IMR-90 (cell line): ENCODE results near the gene MALRD1.

Experiments used
- BHLHE40 ChIP-seq: fragments of 150-350 bp; IDR thresholded peaks from 2 replicates; pipeline ENCODE4 v1.6.1; 2016; ENCODE audit warnings: mild to moderate bottlenecking, low read depth, low read length
- FOS ChIP-seq: fragments of 150-350 bp; IDR thresholded peaks from 2 replicates; pipeline ENCODE4 v1.6.1; 2016; ENCODE audit warnings: low read depth, low read length
- MAFK ChIP-seq: IDR thresholded peaks from 2 replicates; pipeline ENCODE4 v1.6.1; 2012; ENCODE audit warnings: low read depth, low read length, improper control_type of control experiment
- MXI1 ChIP-seq: IDR thresholded peaks from 2 replicates; pipeline ENCODE4 v1.6.1; 2012; ENCODE audit warnings: low read depth, mild to moderate bottlenecking, low read length, moderate library complexity, borderline replicate concordance
- NFE2L2 ChIP-seq: fragments of 150-350 bp; IDR thresholded peaks from 2 replicates; pipeline ENCODE4 v1.6.1; 2016; ENCODE audit warnings: low read depth, mild to moderate bottlenecking, low read length
- POLR2A ChIP-seq: IDR thresholded peaks from 2 replicates; pipeline ENCODE4 v1.6.1; 2012; ENCODE audit warnings: mild to moderate bottlenecking, low read depth, low read length
- RAD21 ChIP-seq: IDR thresholded peaks from 2 replicates; pipeline ENCODE4 v1.6.1; 2012; ENCODE audit warnings: low read length, improper control_type of control experiment
- RFX5 ChIP-seq: IDR thresholded peaks from 2 replicates; pipeline ENCODE4 v1.8.0; 2012; ENCODE audit warnings: low read depth, mild to moderate bottlenecking, low read length, moderate library complexity
- TF ChIP-seq, protein P1 (sequence below): fragments of 150-350 bp; IDR thresholded peaks from 2 replicates; pipeline ENCODE4 v1.6.1; 2017; ENCODE audit warnings: mild to moderate bottlenecking, antibody characterized with exemption, low read length, low read depth
- TF ChIP-seq, protein P2 (sequence below): conservative IDR thresholded peaks from 2 replicates; pipeline ENCODE4 v1.5.1; 2012; ENCODE audit warnings: mild to moderate bottlenecking, low read depth, low read length, improper control_type of control experiment
- TF ChIP-seq, protein P3 (sequence below): fragments of 150-350 bp; IDR thresholded peaks from 2 replicates; pipeline ENCODE4 v1.6.1; 2016; ENCODE audit warnings: low read depth, mild to moderate bottlenecking, low read length, moderate library complexity, borderline replicate concordance

DNA sequence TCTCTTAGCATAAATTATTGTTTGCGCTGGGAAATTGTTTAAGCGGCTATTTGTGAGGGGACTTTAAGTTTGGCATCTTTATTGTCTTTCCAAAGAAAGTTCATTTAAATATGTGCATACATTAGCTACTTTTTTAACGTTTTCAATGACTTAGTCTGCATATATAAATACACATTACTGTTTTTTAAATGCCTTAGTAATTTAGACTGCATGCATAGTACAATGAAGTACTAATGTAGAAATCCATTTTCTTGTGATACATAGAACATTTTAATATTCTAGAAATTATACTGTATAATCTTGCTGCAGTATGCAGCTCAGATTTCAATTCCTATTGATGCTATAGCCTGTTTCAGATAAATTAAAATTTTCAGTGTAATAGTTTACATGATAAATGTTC lies 325.4 kb downstream of the MALRD1 start:
- TF ChIP-seq, protein P1, sequence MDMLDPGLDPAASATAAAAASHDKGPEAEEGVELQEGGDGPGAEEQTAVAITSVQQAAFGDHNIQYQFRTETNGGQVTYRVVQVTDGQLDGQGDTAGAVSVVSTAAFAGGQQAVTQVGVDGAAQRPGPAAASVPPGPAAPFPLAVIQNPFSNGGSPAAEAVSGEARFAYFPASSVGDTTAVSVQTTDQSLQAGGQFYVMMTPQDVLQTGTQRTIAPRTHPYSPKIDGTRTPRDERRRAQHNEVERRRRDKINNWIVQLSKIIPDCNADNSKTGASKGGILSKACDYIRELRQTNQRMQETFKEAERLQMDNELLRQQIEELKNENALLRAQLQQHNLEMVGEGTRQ: no peak
- TF ChIP-seq RFX5 (no peak), NFE2L2 (no peak), POLR2A (no peak), RAD21 (no peak), FOS (no peak), MXI1 (no peak), MAFK (no peak), BHLHE40 (no peak)
- TF ChIP-seq, protein P2, sequence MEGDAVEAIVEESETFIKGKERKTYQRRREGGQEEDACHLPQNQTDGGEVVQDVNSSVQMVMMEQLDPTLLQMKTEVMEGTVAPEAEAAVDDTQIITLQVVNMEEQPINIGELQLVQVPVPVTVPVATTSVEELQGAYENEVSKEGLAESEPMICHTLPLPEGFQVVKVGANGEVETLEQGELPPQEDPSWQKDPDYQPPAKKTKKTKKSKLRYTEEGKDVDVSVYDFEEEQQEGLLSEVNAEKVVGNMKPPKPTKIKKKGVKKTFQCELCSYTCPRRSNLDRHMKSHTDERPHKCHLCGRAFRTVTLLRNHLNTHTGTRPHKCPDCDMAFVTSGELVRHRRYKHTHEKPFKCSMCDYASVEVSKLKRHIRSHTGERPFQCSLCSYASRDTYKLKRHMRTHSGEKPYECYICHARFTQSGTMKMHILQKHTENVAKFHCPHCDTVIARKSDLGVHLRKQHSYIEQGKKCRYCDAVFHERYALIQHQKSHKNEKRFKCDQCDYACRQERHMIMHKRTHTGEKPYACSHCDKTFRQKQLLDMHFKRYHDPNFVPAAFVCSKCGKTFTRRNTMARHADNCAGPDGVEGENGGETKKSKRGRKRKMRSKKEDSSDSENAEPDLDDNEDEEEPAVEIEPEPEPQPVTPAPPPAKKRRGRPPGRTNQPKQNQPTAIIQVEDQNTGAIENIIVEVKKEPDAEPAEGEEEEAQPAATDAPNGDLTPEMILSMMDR: no peak
- TF ChIP-seq, protein P3, sequence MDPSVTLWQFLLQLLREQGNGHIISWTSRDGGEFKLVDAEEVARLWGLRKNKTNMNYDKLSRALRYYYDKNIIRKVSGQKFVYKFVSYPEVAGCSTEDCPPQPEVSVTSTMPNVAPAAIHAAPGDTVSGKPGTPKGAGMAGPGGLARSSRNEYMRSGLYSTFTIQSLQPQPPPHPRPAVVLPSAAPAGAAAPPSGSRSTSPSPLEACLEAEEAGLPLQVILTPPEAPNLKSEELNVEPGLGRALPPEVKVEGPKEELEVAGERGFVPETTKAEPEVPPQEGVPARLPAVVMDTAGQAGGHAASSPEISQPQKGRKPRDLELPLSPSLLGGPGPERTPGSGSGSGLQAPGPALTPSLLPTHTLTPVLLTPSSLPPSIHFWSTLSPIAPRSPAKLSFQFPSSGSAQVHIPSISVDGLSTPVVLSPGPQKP: no peak
